GM23338 (cell line): ENCODE measurements around the gene EXOC6B. TPM values are rescaled to one million over a fixed set of nuclear protein-coding genes. Genes with fewer than 3 reads are reported as not detected.

Source experiments
- ATAC-seq: fragments of 200-7000 bp; cut with Tn5 transposase; 3 replicates; pipeline ENCODE4 v1.9.1; 2020
- DNase-seq: peaks from one replicate; pipeline ENCODE4 v3.0.0-alpha.2; 2015; ENCODE audit warnings: low spot score
- H2AFZ ChIP-seq: fragments of 200-600 bp; sonication (generic); 2 replicates; pipeline ENCODE4 v1.8.0; 2016; ENCODE audit warnings: antibody characterized with exemption, mild to moderate bottlenecking, moderate library complexity
- H3F3A ChIP-seq: fragments of 200-600 bp; sonication (generic); replicated peaks from 2 replicates; pipeline ENCODE4 v1.8.0; 2017; ENCODE audit warnings: antibody characterized with exemption, mixed run types, low read depth
- H3K27ac ChIP-seq: fragments of 200-600 bp; sonication (generic); 2 replicates; pipeline ENCODE4 v1.6.1; 2016; ENCODE audit warnings: low read depth
- H3K27me3 ChIP-seq: fragments of 200-600 bp; sonication (generic); 2 replicates; pipeline ENCODE4 v1.8.0; 2016; ENCODE audit warnings: mild to moderate bottlenecking, mixed run types, moderate library complexity; ENCODE audit not compliant: insufficient read depth
- H3K36me3 ChIP-seq: fragments of 200-600 bp; sonication (generic); 2 replicates; pipeline ENCODE4 v1.8.0; 2016; ENCODE audit warnings: mild to moderate bottlenecking; ENCODE audit not compliant: insufficient read depth
- H3K4me1 ChIP-seq: fragments of 200-600 bp; sonication (generic); 2 replicates; pipeline ENCODE4 v1.8.0; 2016; ENCODE audit warnings: mild to moderate bottlenecking, moderate library complexity; ENCODE audit not compliant: insufficient read depth
- H3K4me2 ChIP-seq: fragments of 200-600 bp; sonication (generic); 2 replicates; pipeline ENCODE4 v1.7.1; 2017; ENCODE audit warnings: mixed run types
- H3K4me3 ChIP-seq: fragments of 200-600 bp; sonication (generic); 2 replicates; pipeline ENCODE4 v1.6.1; 2016; ENCODE audit warnings: mixed run types
- H3K79me2 ChIP-seq: fragments of 200-600 bp; sonication (generic); replicated peaks from 2 replicates; pipeline ENCODE4 v1.8.0; 2017; ENCODE audit warnings: mild to moderate bottlenecking; ENCODE audit not compliant: insufficient read depth
- H3K9me2 ChIP-seq: fragments of 200-600 bp; sonication (generic); 2 replicates; pipeline ENCODE4 v1.8.0; 2017; ENCODE audit not compliant: insufficient read depth
- H4K20me1 ChIP-seq: fragments of 200-600 bp; sonication (generic); replicated peaks from 2 replicates; pipeline ENCODE4 v1.8.0; 2017; ENCODE audit warnings: mild to moderate bottlenecking; ENCODE audit not compliant: insufficient read depth
- H3K27ac Mint-ChIP-seq: 2 replicates; pipeline ENCODE4 v1.8.0; 2020; ENCODE audit warnings: inconsistent platforms, mild to moderate bottlenecking, moderate library complexity, mixed read lengths
- H3K27me3 Mint-ChIP-seq: 3 replicates; pipeline ENCODE4 v1.8.0; 2022; ENCODE audit warnings: low read depth, mild to moderate bottlenecking, moderate library complexity, mixed read lengths, inconsistent platforms; ENCODE audit not compliant: insufficient read depth, poor library complexity
- H3K36me3 Mint-ChIP-seq: 3 replicates; pipeline ENCODE4 v1.8.0; 2021; ENCODE audit warnings: low read depth, mild to moderate bottlenecking, inconsistent platforms, moderate library complexity, mixed read lengths
- H3K4me1 Mint-ChIP-seq: 3 replicates; pipeline ENCODE4 v1.8.0; 2020; ENCODE audit warnings: mild to moderate bottlenecking, inconsistent platforms, mixed read lengths
- H3K4me3 Mint-ChIP-seq: 3 replicates; pipeline ENCODE4 v1.8.0; 2021; ENCODE audit warnings: moderate library complexity, mild to moderate bottlenecking, inconsistent platforms, mixed read lengths
- H3K9me3 Mint-ChIP-seq: 3 replicates; pipeline ENCODE4 v1.8.0; 2020; ENCODE audit warnings: moderate library complexity, mild to moderate bottlenecking, inconsistent platforms, mixed read lengths
- CREB1 ChIP-seq: fragments of 250-450 bp; sonication (Bioruptor Pico); IDR thresholded peaks from 2 replicates; pipeline ENCODE4 v1.5.0; 2020; ENCODE audit warnings: low read depth, mild to moderate bottlenecking, moderate library complexity
- EZH2 ChIP-seq: fragments of 200-600 bp; sonication (generic); IDR thresholded peaks from one replicate; pipeline ENCODE4 v1.8.0; 2017; ENCODE audit warnings: antibody characterized with exemption, mild to moderate bottlenecking, low read depth; ENCODE audit not compliant: unreplicated experiment
- EZH2phosphoT487 ChIP-seq: fragments of 200-600 bp; sonication (generic); IDR thresholded peaks from one replicate; pipeline ENCODE4 v1.8.1; 2018; ENCODE audit warnings: antibody characterized with exemption; ENCODE audit not compliant: unreplicated experiment
- JUNB ChIP-seq: IDR thresholded peaks from one replicate; pipeline ENCODE4 v1.6.1; 2016; ENCODE audit warnings: antibody characterized with exemption; ENCODE audit not compliant: unreplicated experiment
- NANOG ChIP-seq: IDR thresholded peaks from 2 replicates; pipeline ENCODE4 v1.6.1; 2016; ENCODE audit warnings: antibody characterized with exemption, borderline replicate concordance
- POLR2AphosphoS5 ChIP-seq: IDR thresholded peaks from 2 replicates; pipeline ENCODE4 v1.6.1; 2016; ENCODE audit warnings: antibody characterized with exemption, low read depth
- REST ChIP-seq: IDR thresholded peaks from one replicate; pipeline ENCODE4 v1.6.1; 2018; ENCODE audit warnings: antibody characterized with exemption; ENCODE audit not compliant: unreplicated experiment
- STAT1 ChIP-seq: IDR thresholded peaks from one replicate; pipeline ENCODE4 v1.6.1; 2016; ENCODE audit warnings: antibody characterized with exemption; ENCODE audit not compliant: unreplicated experiment
- ZNF114 ChIP-seq: fragments of 250-450 bp; sonication (Bioruptor Pico); IDR thresholded peaks from 2 replicates; pipeline ENCODE4 v1.5.0; 2020; ENCODE audit warnings: mild to moderate bottlenecking, moderate library complexity
- ZNF331 ChIP-seq: fragments of 250-450 bp; sonication (Bioruptor Pico); IDR thresholded peaks from 2 replicates; pipeline ENCODE4 v1.5.0; 2020; ENCODE audit warnings: low read depth, mild to moderate bottlenecking, moderate library complexity
- polyA plus RNA-seq: library from polyadenylated mRNA; unstranded; fragments of >200 nt; fragmentation: Nextera tagmentation; extraction: Ambion mirVana; gene quantifications from 2 replicates; pipeline ENCODE4 v1.2.1, GENCODE V29; 2016
- total RNA-seq: library from RNA; depleted of rRNA; stranded (reverse); fragments of >200 nt; shearing (Covaris generic); gene quantifications from 2 replicates; pipeline ENCODE4 v1.2.3, GENCODE V29; 2014
- TF ChIP-seq, protein P1 (sequence below): fragments of 250-450 bp; sonication (Bioruptor Pico); IDR thresholded peaks from 2 replicates; pipeline ENCODE4 v1.5.0; 2020; ENCODE audit warnings: mild to moderate bottlenecking, moderate library complexity
- TF ChIP-seq, protein P2 (sequence below), 2 experiments: fragments of 200-600 bp in 1 of 2; sonication (generic) in 1 of 2; conservative IDR thresholded peaks; 2 replicates each; pipeline versions ENCODE4 v1.5.1 to v1.6.1; 2016 to 2017; ENCODE audit warnings: antibody characterized with exemption in 2 of 2, low read depth in 2 of 2, mild to moderate bottlenecking in 2 of 2, moderate library complexity in 1 of 2
- TF ChIP-seq, protein P3 (sequence below): IDR thresholded peaks from 2 replicates; pipeline ENCODE4 v1.6.1; 2016; ENCODE audit warnings: antibody characterized with exemption

Gene EXOC6B
- total and polyA plus RNA-seq, 2 experiments from 2014 or later, result 7.2 to 45.9 TPM

DNA sequence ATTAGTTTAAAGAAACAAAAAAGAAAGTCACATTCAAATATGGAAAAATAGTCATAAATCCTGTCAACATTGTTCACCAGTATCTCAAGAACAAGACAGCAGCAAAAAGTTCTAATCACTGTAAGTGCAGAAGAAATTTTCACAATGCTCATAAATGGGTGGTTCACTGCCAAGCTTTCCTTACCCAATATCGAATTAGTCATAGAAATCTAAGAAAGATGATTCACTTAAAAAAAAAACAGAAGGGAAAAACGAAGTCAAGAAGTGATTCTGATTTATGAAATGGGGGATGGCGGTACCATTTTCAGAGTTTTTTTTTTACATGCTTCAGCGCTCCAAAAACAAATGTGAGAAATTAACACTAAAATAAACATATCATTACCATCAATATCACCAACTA, 156.7 kb downstream of the EXOC6B start:
- no peaks in the 10 kb centered on the region for H3F3A ChIP-seq
- no peaks in the 10 kb centered on the region for H3K27me3 ChIP-seq
- H2AFZ ChIP-seq, result no peak overlapping the region
- Mint-ChIP-seq H3K4me1 (no peaks in the 10 kb centered on the region; the same call in 2 of the 3 replicates), H3K4me3 (no peak overlapping the region), H3K9me3 (peaks cover 17% of the 10 kb centered on the region), H3K27ac (no peak overlapping the region), H3K27me3 (peaks cover 6% of the 10 kb centered on the region), H3K36me3 (peaks cover 15% of the 10 kb centered on the region)
- H4K20me1 ChIP-seq, result no peaks in the 10 kb centered on the region
- H3K36me3 ChIP-seq, result no peaks in the 10 kb centered on the region
- TF ChIP-seq POLR2AphosphoS5 (no peak), JUNB (no peak), STAT1 (no peak), ZNF114 (CRISPR knock-in tag) (no peak), CREB1 (CRISPR knock-in tag) (no peak), EZH2phosphoT487 (no peak), ZNF331 (no peak), EZH2 (no peak), REST (no peak), NANOG (no peak)
- TF ChIP-seq, protein P1, sequence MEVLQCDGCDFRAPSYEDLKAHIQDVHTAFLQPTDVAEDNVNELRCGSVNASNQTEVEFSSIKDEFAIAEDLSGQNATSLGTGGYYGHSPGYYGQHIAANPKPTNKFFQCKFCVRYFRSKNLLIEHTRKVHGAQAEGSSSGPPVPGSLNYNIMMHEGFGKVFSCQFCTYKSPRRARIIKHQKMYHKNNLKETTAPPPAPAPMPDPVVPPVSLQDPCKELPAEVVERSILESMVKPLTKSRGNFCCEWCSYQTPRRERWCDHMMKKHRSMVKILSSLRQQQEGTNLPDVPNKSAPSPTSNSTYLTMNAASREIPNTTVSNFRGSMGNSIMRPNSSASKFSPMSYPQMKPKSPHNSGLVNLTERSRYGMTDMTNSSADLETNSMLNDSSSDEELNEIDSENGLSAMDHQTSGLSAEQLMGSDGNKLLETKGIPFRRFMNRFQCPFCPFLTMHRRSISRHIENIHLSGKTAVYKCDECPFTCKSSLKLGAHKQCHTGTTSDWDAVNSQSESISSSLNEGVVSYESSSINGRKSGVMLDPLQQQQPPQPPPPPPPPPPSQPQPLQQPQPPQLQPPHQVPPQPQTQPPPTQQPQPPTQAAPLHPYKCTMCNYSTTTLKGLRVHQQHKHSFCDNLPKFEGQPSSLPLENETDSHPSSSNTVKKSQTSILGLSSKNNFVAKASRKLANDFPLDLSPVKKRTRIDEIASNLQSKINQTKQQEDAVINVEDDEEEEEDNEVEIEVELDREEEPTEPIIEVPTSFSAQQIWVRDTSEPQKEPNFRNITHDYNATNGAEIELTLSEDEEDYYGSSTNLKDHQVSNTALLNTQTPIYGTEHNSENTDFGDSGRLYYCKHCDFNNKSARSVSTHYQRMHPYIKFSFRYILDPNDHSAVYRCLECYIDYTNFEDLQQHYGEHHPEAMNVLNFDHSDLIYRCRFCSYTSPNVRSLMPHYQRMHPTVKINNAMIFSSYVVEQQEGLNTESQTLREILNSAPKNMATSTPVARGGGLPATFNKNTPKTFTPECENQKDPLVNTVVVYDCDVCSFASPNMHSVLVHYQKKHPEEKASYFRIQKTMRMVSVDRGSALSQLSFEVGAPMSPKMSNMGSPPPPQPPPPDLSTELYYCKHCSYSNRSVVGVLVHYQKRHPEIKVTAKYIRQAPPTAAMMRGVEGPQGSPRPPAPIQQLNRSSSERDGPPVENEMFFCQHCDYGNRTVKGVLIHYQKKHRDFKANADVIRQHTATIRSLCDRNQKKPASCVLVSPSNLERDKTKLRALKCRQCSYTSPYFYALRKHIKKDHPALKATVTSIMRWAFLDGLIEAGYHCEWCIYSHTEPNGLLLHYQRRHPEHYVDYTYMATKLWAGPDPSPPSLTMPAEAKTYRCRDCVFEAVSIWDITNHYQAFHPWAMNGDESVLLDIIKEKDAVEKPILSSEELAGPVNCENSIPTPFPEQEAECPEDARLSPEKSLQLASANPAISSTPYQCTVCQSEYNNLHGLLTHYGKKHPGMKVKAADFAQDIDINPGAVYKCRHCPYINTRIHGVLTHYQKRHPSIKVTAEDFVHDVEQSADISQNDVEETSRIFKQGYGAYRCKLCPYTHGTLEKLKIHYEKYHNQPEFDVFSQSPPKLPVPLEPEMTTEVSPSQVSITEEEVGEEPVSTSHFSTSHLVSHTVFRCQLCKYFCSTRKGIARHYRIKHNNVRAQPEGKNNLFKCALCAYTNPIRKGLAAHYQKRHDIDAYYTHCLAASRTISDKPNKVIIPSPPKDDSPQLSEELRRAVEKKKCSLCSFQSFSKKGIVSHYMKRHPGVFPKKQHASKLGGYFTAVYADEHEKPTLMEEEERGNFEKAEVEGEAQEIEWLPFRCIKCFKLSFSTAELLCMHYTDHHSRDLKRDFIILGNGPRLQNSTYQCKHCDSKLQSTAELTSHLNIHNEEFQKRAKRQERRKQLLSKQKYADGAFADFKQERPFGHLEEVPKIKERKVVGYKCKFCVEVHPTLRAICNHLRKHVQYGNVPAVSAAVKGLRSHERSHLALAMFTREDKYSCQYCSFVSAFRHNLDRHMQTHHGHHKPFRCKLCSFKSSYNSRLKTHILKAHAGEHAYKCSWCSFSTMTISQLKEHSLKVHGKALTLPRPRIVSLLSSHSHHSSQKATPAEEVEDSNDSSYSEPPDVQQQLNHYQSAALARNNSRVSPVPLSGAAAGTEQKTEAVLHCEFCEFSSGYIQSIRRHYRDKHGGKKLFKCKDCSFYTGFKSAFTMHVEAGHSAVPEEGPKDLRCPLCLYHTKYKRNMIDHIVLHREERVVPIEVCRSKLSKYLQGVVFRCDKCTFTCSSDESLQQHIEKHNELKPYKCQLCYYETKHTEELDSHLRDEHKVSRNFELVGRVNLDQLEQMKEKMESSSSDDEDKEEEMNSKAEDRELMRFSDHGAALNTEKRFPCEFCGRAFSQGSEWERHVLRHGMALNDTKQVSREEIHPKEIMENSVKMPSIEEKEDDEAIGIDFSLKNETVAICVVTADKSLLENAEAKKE, result no peak
- TF ChIP-seq, protein P2, sequence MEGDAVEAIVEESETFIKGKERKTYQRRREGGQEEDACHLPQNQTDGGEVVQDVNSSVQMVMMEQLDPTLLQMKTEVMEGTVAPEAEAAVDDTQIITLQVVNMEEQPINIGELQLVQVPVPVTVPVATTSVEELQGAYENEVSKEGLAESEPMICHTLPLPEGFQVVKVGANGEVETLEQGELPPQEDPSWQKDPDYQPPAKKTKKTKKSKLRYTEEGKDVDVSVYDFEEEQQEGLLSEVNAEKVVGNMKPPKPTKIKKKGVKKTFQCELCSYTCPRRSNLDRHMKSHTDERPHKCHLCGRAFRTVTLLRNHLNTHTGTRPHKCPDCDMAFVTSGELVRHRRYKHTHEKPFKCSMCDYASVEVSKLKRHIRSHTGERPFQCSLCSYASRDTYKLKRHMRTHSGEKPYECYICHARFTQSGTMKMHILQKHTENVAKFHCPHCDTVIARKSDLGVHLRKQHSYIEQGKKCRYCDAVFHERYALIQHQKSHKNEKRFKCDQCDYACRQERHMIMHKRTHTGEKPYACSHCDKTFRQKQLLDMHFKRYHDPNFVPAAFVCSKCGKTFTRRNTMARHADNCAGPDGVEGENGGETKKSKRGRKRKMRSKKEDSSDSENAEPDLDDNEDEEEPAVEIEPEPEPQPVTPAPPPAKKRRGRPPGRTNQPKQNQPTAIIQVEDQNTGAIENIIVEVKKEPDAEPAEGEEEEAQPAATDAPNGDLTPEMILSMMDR (conservative IDR thresholded peaks at IDR 0.05; ENCODE audit: low read depth in 2 of 2), result no peak
- TF ChIP-seq, protein P3, sequence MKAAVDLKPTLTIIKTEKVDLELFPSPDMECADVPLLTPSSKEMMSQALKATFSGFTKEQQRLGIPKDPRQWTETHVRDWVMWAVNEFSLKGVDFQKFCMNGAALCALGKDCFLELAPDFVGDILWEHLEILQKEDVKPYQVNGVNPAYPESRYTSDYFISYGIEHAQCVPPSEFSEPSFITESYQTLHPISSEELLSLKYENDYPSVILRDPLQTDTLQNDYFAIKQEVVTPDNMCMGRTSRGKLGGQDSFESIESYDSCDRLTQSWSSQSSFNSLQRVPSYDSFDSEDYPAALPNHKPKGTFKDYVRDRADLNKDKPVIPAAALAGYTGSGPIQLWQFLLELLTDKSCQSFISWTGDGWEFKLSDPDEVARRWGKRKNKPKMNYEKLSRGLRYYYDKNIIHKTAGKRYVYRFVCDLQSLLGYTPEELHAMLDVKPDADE, result no peak
- no peak for DNase-seq
- H3K27ac ChIP-seq, result no peak overlapping the region
- peaks cover 14% of the 10 kb centered on the region for H3K79me2 ChIP-seq
- H3K4me2 ChIP-seq, result no peak overlapping the region
- no peak for ATAC-seq
- peaks cover 7% of the 10 kb centered on the region for H3K9me2 ChIP-seq
- H3K4me3 ChIP-seq, result no peak overlapping the region
- no peaks in the 10 kb centered on the region for H3K4me1 ChIP-seq
